Kidney (tissue), 14 donors: ENCODE data around the gene GAMT. TPM values are rescaled to one million over a fixed set of nuclear protein-coding genes. Genes with fewer than 3 reads are reported as not detected.

Source experiments
- DNase-seq, 5 donors: peaks; one replicate each; pipeline ENCODE4 v3.0.0-alpha.2; 2013 to 2020
- FAIRE-seq: peaks from 2 replicates; lab custom pipeline; 2012; peaks lifted over from hg19 to GRCh38; lab: Jason Lieb, UNC
- H3K27ac ChIP-seq, 2 donors: one replicate each; pipeline ENCODE4 v1.7.0; 2013; ENCODE audit warnings: low read depth in 2 of 2, low read length in 2 of 2, inconsistent platforms in 1 of 2
- H3K27me3 ChIP-seq: one replicate; pipeline ENCODE4 v1.7.1; 2013; ENCODE audit warnings: low read length, inconsistent platforms; ENCODE audit not compliant: control insufficient read depth, insufficient read depth
- H3K36me3 ChIP-seq, 3 donors: one replicate each; pipeline versions ENCODE4 v1.7.0 to v1.7.1; 2013; ENCODE audit warnings: low read length in 3 of 3, control low read depth in 1 of 3, inconsistent platforms in 1 of 3; ENCODE audit not compliant: insufficient read depth in 3 of 3, control insufficient read depth in 2 of 3
- H3K4me1 ChIP-seq, 3 donors: one replicate each; pipeline versions ENCODE4 v1.7.0 to v1.7.1; 2013; ENCODE audit warnings: low read length in 3 of 3, inconsistent platforms in 1 of 3, low read depth in 1 of 3; ENCODE audit not compliant: control insufficient read depth in 2 of 3, insufficient read depth in 2 of 3
- H3K4me3 ChIP-seq, 3 donors: one replicate each; pipeline versions ENCODE4 v1.7.0 to v1.8.1; 2013; ENCODE audit warnings: low read length in 3 of 3, control low read depth in 1 of 3, inconsistent platforms in 1 of 3
- H3K9ac ChIP-seq, 3 donors: one replicate each; pipeline versions ENCODE4 v1.7.0 to v1.7.1; 2013; ENCODE audit warnings: low read length in 3 of 3, control low read depth in 1 of 3, inconsistent platforms in 1 of 3
- H3K9me3 ChIP-seq, 3 donors: one replicate each; pipeline versions ENCODE4 v1.7.0 to v1.7.1; 2013; ENCODE audit warnings: low read length in 3 of 3, control low read depth in 1 of 3, inconsistent platforms in 1 of 3; ENCODE audit not compliant: control insufficient read depth in 2 of 3, insufficient read depth in 1 of 3
- CTCF ChIP-seq: IDR thresholded peaks from 3 replicates; pipeline ENCODE4 v1.5.1; 2012; ENCODE audit warnings: mild to moderate bottlenecking, moderate library complexity, borderline replicate concordance; ENCODE audit not compliant: insufficient read depth; ENCODE audit errors: extremely low read depth
- intact Hi-C: fragments of 100-400 bp; cut with DNase I; formaldehyde crosslinking; loops from one replicate; pipeline ENCODE4 v1.11.1; 2022
- polyA plus RNA-seq: library from polyadenylated mRNA; stranded (reverse); fragments of 350-450 nt; fragmentation: Illumina TruSeq; extraction: RNeasy Lipid Tissue Mini Kit (QIAGEN cat#74804); gene quantifications from one replicate; pipeline ENCODE4 v1.2.3, GENCODE V29; 2014; ENCODE audit warnings: low read depth, low replicate concordance; ENCODE audit not compliant: insufficient read depth
- total RNA-seq: library from RNA; stranded (reverse); fragmentation: NEBNext Ultra II Directional; extraction: Animal tissue kit (Norgen Biotek cat#: 25700); gene quantifications from one replicate; pipeline ENCODE4 v1.2.1, GENCODE V29; 2021
- donor health status: control.
- donor health status: control.
- donor health status: control.
- donor health status: control.
- donor health status: control.
- donor health status: DM: yes; HTN: yes; CAD: no.
- donor health status: Normal renal cell carcinoma (clear cell type).

Gene GAMT
- total and polyA plus RNA-seq, 2 donors from 2014 or later: 16.3 to 209 TPM

- Histone ChIP-seq H3K27ac (no peak overlapping the region), H3K27me3 (no peaks in the 10 kb centered on the region), H3K9me3 (no peaks in the 10 kb centered on the region), H3K4me3 (no peak overlapping the region), H3K4me1 (peaks cover 0 to 17% (median 6%) of the 10 kb centered on the region in 3 donors), H3K9ac (no peak overlapping the region), H3K36me3 (peaks cover 2 to 32% (median 12%) of the 10 kb centered on the region in 3 donors)
- no peak for TF ChIP-seq CTCF
- no peak for DNase-seq
- intact Hi-C loops: no loop called here
- no peak for FAIRE-seq
These were observed 41.1 kb downstream of the GAMT start for GRCh38 chr19:1360126-1360817.

GRCh38 chr19:1357531-1358109 lies 43.7 kb downstream of the GAMT start:
- H3K9ac ChIP-seq: no peak overlapping the region
- intact Hi-C loops: no loop called here
- H3K9me3 ChIP-seq: no peaks in the 10 kb centered on the region
- no peak overlapping the region for H3K4me3 ChIP-seq
- FAIRE-seq (no peak), DNase-seq (peak in 1 of 5 donors; percentile 39)
- H3K4me1 ChIP-seq: peaks cover 0 to 17% (median 6%) of the 10 kb centered on the region in 3 donors
- H3K27me3 ChIP-seq: no peaks in the 10 kb centered on the region
- no peak overlapping the region for H3K27ac ChIP-seq
- TF ChIP-seq CTCF: no peak
- H3K36me3 ChIP-seq: peaks cover 2 to 21% (median 12%) of the 10 kb centered on the region in 3 donors

GRCh38 chr19:1356508-1356865 lies 44.9 kb downstream of the GAMT start:
- no peaks in the 10 kb centered on the region for H3K27me3 ChIP-seq
- H3K36me3 ChIP-seq: peaks cover 2 to 13% (median 12%) of the 10 kb centered on the region in 3 donors
- DNase-seq (peak in 3 of 5 donors; percentile 33 to 93 (median 71)), FAIRE-seq (no peak)
- H3K4me3 ChIP-seq: peak overlapping the region in 2 of 3 donors; percentile 66 to 68
- TF ChIP-seq CTCF: no peak
- H3K27ac ChIP-seq: peak overlapping the region; percentile 22 to 81
- H3K9ac ChIP-seq: no peak overlapping the region
- intact Hi-C loops: no loop called here
- no peaks in the 10 kb centered on the region for H3K9me3 ChIP-seq
- peaks cover 0 to 17% (median 6%) of the 10 kb centered on the region in 3 donors for H3K4me1 ChIP-seq
